Stimulated activated CD8-positive, alpha-beta memory T cell treated with anti-CD3 and anti-CD28 coated beads, Interleukin-15, amount 100 ng/mL, for 4 hours (primary cell): Measurements from ENCODE around the gene NUDT6.
"Not testable (repeated sequence)": the region's sequence is repeated elsewhere in the genome, so short reads cannot be mapped to it uniquely, and the experiment has no call there.

ENCODE experiments used
- DNase-seq, 2 donors: peaks; one replicate each; pipeline ENCODE4 v3.0.0-alpha.2; 2020; ENCODE audit warnings: low read depth in 2 of 2

NUDT6 gene

DNA sequence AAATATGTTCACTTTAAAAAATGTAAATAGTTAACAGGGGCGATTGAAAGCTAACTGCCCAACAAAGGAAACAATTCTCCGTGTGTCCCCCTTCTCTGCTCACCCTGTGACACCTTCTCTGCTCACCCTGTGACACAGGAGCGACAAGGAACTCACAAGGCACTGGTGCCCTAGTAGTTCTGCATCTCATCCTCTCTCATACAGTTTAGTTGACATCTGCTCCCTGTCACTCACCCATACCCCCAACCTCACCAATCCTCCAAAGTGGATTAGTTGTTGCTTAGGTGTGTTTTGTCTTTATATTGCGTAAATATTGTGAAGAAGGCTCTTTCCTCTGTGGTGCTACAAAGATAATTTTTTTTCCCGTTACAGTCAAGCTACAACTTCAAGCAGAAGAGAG, 46.4 kb downstream of the NUDT6 start:
- DNase-seq = no peak

GRCh38 chr4:122873821-122874593, 48.4 kb downstream of the NUDT6 start:
- DNase-seq = no peak

- no peak for DNase-seq
Observed at GRCh38 chr4:122873146-122873545, 49.3 kb downstream of the NUDT6 start.

DNA sequence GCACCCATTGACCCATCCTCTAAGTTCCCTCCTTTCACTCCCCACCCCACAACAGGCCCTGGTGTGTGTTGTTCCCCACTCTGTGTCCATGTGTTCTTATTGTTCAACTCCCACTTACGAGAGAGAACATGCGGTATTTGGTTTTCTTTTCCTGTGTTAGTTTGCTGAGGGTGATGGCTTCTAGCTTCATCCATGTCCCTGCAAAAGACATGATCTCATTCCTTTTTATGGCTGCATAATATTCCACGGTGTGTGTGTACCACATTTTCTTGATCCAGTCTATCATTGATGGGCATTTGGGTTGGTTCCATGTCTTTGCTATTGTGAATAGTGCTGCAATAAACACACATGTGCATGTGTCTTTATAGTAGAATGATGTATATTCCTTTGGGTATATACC, 54.2 kb downstream of the NUDT6 start:
- not testable (repeated sequence) for DNase-seq

- DNase-seq = no peak
Observed at GRCh38 chr4:122865425-122865824, 57.0 kb downstream of the NUDT6 start.

DNA sequence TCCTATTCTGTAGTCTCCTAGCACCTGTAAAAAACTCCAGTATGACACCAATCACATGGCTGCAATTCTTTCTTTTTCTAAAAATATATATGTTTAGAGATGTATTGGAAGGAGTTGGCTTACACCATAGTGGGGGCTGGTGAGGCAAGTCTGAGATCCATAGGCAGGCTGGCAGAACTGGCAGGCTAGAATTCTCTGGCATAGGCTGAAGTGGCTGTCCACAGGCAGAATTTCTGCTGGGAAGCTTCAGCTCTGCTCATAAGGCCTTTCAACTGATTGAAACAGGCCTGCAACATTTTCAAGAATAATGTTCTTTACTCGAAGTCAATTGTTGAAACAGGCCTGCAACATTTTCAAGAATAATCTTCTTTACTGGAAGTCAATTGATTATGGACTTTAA, 58.8 kb downstream of the NUDT6 start:
- DNase-seq = no peak

- no peak for DNase-seq
Observed at GRCh38 chr4:122861172-122861943, 61.0 kb downstream of the NUDT6 start.

GRCh38 chr4:122858705-122859104, 63.7 kb downstream of the NUDT6 start:
- no peak for DNase-seq

- no peak for DNase-seq
Observed at GRCh38 chr4:122857160-122857559, 65.2 kb downstream of the NUDT6 start.

DNA sequence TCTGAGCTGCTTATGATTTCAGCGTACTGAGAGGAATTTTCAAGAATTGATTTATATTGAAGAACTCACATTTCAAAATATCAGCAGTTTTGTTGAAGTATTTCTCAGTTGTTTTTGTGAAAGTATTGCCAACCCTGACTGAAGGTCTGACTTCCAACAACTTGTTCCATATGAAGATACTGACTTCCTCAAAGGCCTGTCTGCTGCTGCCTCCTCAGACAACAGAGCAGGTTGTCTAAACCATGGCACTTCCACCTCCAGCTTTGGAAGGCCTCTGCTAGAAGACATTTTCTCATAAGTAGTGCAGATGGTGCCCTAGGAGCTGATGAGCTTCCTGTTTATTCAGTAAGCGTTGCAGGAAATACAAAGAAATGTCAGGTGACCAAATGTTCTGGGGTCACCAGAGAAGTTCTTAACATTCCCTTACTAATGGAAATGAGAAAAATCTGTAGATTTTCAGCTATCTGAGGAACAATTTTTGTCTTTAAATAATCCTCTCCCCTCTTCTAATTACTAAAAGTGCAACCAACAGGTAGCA, 67.0 kb downstream of the NUDT6 start:
- no peak for DNase-seq

- no peak for DNase-seq
Observed at GRCh38 chr4:122854447-122855352, 67.7 kb downstream of the NUDT6 start.

DNA sequence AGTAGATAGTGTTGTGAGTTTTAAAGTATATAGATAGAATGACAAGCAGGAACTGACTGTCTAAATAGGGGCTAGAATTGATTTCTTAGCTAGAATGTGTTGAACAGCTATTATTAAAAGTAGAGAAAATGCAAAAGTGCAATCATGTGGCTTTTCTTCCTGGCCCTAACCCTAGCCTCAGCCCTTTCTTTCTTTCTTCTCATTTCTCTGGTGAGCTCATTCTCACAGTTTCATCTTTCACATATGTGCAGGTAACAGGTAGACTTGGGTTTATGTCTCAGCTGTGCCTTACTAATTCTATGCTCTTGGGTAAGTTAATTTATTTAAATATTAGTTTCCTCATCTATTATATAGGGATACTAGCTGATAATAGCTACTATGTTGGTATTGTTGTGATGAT, 70.8 kb downstream of the NUDT6 start:
- no peak for DNase-seq

GRCh38 chr4:122849789-122850188, 72.6 kb downstream of the NUDT6 start:
- not testable (repeated sequence) for DNase-seq

- no peak for DNase-seq
Observed at GRCh38 chr4:122847931-122848330, 74.5 kb downstream of the NUDT6 start.

GRCh38 chr4:122845760-122846159, 76.6 kb downstream of the NUDT6 start:
- no peak for DNase-seq

GRCh38 chr4:122845066-122845465, 77.3 kb downstream of the NUDT6 start:
- DNase-seq = no peak

GRCh38 chr4:122844391-122844790, 78.0 kb downstream of the NUDT6 start:
- not testable (repeated sequence) for DNase-seq

- DNase-seq = no peak
Observed at GRCh38 chr4:122842984-122843531, 79.3 kb downstream of the NUDT6 start.
